CD4-positive, alpha-beta T cell (primary cell): ENCODE data around the gene RRP8. TPM values are rescaled to one million over a fixed set of nuclear protein-coding genes. Genes with fewer than 3 reads are reported as not detected.

Experiments used
- ATAC-seq: fragments of 200-7000 bp; cut with Tn5 transposase; one replicate; pipeline ENCODE4 v1.10.0; 2022; ENCODE audit warnings: mild to moderate bottlenecking; ENCODE audit not compliant: poor library complexity
- CTCF ChIA-PET: fragments of 350-600 bp; sonication (Branson Sonifier 250); formaldehyde crosslinking; loops from one replicate; lab custom pipeline; 2021; ENCODE audit warnings: antibody characterized with exemption, inconsistent platforms; lab: Charles Lee
- POLR2A ChIA-PET: fragments of 350-600 bp; sonication (Branson Sonifier 250); formaldehyde crosslinking; loops from one replicate; lab custom pipeline; 2021; ENCODE audit warnings: antibody characterized with exemption, inconsistent platforms; lab: Charles Lee
- DNase-seq, 14 experiments: peaks; one replicate each; pipeline ENCODE4 v3.0.0-alpha.2; 2013 to 2020; ENCODE audit warnings: mixed read lengths in 2 of 14
- H3K27ac ChIP-seq, 2 donors: one replicate each; pipeline versions ENCODE4 v1.5.1 to v1.7.0; 2013; ENCODE audit warnings: low read length in 2 of 2, low read depth in 1 of 2, mild to moderate bottlenecking in 1 of 2
- H3K27me3 ChIP-seq, 2 experiments: 1 replicate in 1 of 2; 2 replicates in 1 of 2; pipeline versions ENCODE4 v1.6.1 to v1.7.0; 2013; ENCODE audit warnings: low read length in 2 of 2, control low read depth in 1 of 2, mild to moderate bottlenecking in 1 of 2, moderate library complexity in 1 of 2; ENCODE audit not compliant: insufficient read depth in 2 of 2, control insufficient read depth in 1 of 2
- H3K36me3 ChIP-seq: one replicate; pipeline ENCODE4 v1.6.1; 2013; ENCODE audit warnings: low read length, control low read depth; ENCODE audit not compliant: insufficient read depth
- H3K4me1 ChIP-seq: one replicate; pipeline ENCODE4 v1.6.1; 2013; ENCODE audit warnings: low read length, control low read depth; ENCODE audit not compliant: insufficient read depth
- H3K4me3 ChIP-seq: one replicate; pipeline ENCODE4 v1.5.1; 2013; ENCODE audit warnings: mild to moderate bottlenecking, low read length, moderate library complexity
- H3K9me3 ChIP-seq, 2 experiments: 1 replicate in 1 of 2; 2 replicates in 1 of 2; pipeline versions ENCODE4 v1.6.1 to v1.7.0; 2013; ENCODE audit warnings: low read length in 2 of 2, mild to moderate bottlenecking in 2 of 2, control low read depth in 1 of 2, moderate library complexity in 1 of 2; ENCODE audit not compliant: control insufficient read depth in 1 of 2, insufficient read depth in 1 of 2
- H3K27ac Mint-ChIP-seq: one replicate; pipeline ENCODE4 v1.8.0; 2020; ENCODE audit warnings: mixed read lengths
- H3K27me3 Mint-ChIP-seq: one replicate; pipeline ENCODE4 v1.8.0; 2021; ENCODE audit warnings: mixed read lengths
- H3K36me3 Mint-ChIP-seq: one replicate; pipeline ENCODE4 v1.8.0; 2021; ENCODE audit warnings: low read depth, mixed read lengths
- H3K4me1 Mint-ChIP-seq: one replicate; pipeline ENCODE4 v1.8.0; 2021; ENCODE audit warnings: low read depth, mixed read lengths
- H3K4me3 Mint-ChIP-seq: one replicate; pipeline ENCODE4 v1.8.0; 2020; ENCODE audit warnings: mild to moderate bottlenecking, mixed read lengths
- H3K9me3 Mint-ChIP-seq: one replicate; pipeline ENCODE4 v1.8.0; 2020; ENCODE audit warnings: mixed read lengths
- CTCF ChIP-seq: fragments of 200-600 bp; IDR thresholded peaks from one replicate; pipeline ENCODE4 v1.8.0; 2022; ENCODE audit warnings: antibody characterized with exemption, mild to moderate bottlenecking
- intact Hi-C, 2 experiments: fragments of 100-400 bp; cut with DNase I in 1 of 2; cut with micrococcal nuclease in 1 of 2; formaldehyde crosslinking; loops; one replicate each; pipeline versions ENCODE4 v1.15.1 to v1.9.0; 2023 to 2025; cut with DNase I, micrococcal nuclease
- total RNA-seq, 174 experiments: library from RNA in 2 of 174; stranded (reverse) in 2 of 174; gene quantifications; one replicate each; pipeline ENCODE4 v1.2.3 and lab custom pipeline; 2021 to 2026

Gene RRP8
- total RNA-seq, 2 experiments from 2014 or later: 25.7 to 27.3 TPM

GRCh38 chr11:6633422-6634408 is 30.3 kb upstream of the RRP8 start:
- POLR2A ChIA-PET: no interaction called here
- intact Hi-C loops: no loop called here

GRCh38 chr11:6632116-6633073 is 29.0 kb upstream of the RRP8 start:
- POLR2A ChIA-PET: interaction anchor here (0.9 to 1.9 kb wide), 2 partner anchors 21 to 51 kb away, joined by 4 to 5 read pairs; partner anchors contain the start of genes MRPL17 and TAF10
- Histone ChIP-seq H3K36me3 (peaks cover 2% of the 10 kb centered on the region), H3K9me3 (no peaks in the 10 kb centered on the region), H3K4me3 (no peak overlapping the region), H3K27ac (no peak overlapping the region), H3K27me3 (no peaks in the 10 kb centered on the region), H3K4me1 (peaks cover 12% of the 10 kb centered on the region)
- Mint-ChIP-seq H3K36me3 (peaks cover 22% of the 10 kb centered on the region), H3K9me3 (no peaks in the 10 kb centered on the region), H3K27me3 (no peaks in the 10 kb centered on the region), H3K27ac (no peak overlapping the region), H3K4me1 (peaks cover 11% of the 10 kb centered on the region), H3K4me3 (no peak overlapping the region)
- CTCF ChIA-PET: interaction anchor here (1.0 kb wide), 1 partner anchor 35 kb away, joined by 3 read pairs; no protein-coding TSS in a partner anchor
- DNase-seq (no peak), ATAC-seq (no peak)
- intact Hi-C loops: no loop called here
- TF ChIP-seq CTCF: no peak

More at GRCh38 chr11:6633422-6634408, 30.3 kb upstream of the RRP8 start:
- Mint-ChIP-seq H3K4me3 (no peak overlapping the region), H3K9me3 (no peaks in the 10 kb centered on the region), H3K36me3 (peaks cover 9% of the 10 kb centered on the region), H3K27me3 (no peaks in the 10 kb centered on the region), H3K4me1 (no peaks in the 10 kb centered on the region), H3K27ac (no peak overlapping the region)
- Histone ChIP-seq H3K4me1 (peaks cover 4% of the 10 kb centered on the region), H3K9me3 (no peaks in the 10 kb centered on the region), H3K4me3 (no peak overlapping the region), H3K27ac (no peak overlapping the region), H3K36me3 (peaks cover 2% of the 10 kb centered on the region), H3K27me3 (no peaks in the 10 kb centered on the region)
- CTCF ChIA-PET: no interaction called here
- ATAC-seq (no peak), DNase-seq (no peak)
- TF ChIP-seq CTCF: no peak

- ATAC-seq (no peak), DNase-seq (no peak)
- Mint-ChIP-seq H3K27ac (no peak overlapping the region), H3K36me3 (peaks cover 25% of the 10 kb centered on the region), H3K4me1 (peaks cover 12% of the 10 kb centered on the region), H3K4me3 (no peak overlapping the region), H3K9me3 (no peaks in the 10 kb centered on the region), H3K27me3 (no peaks in the 10 kb centered on the region)
- TF ChIP-seq CTCF: no peak
- ChIA-PET POLR2A (interaction anchor here (0.9 to 1.9 kb wide), 2 partner anchors 20 to 52 kb away, joined by 4 to 5 read pairs; partner anchors contain the start of genes MRPL17 and TAF10), CTCF (interaction anchor here (1.0 kb wide), 1 partner anchor 36 kb away, joined by 3 read pairs; no protein-coding TSS in a partner anchor)
- intact Hi-C loops: no loop called here
- Histone ChIP-seq H3K27ac (no peak overlapping the region), H3K36me3 (peaks cover 2% of the 10 kb centered on the region), H3K27me3 (no peaks in the 10 kb centered on the region), H3K4me1 (peaks cover 18% of the 10 kb centered on the region), H3K9me3 (no peaks in the 10 kb centered on the region), H3K4me3 (no peak overlapping the region)
Measured at GRCh38 chr11:6631361-6631890, 28.0 kb upstream of the RRP8 start.
